WTC11 (cell line): Measurements from ENCODE around the gene RGS1. TPM values are rescaled to one million over a fixed set of nuclear protein-coding genes. Genes with fewer than 3 reads are reported as not detected.
A peak's percentile ranks its signal among the peaks of the same experiment; 100 is the strongest.

Experiments used
- ATAC-seq: fragments of 200-7000 bp; cut with Tn5 transposase; 2 replicates; pipeline ENCODE4 v1.10.0; 2021; ENCODE audit warnings: mild to moderate bottlenecking, moderate library complexity
- CTCF ChIA-PET: fragments of 300-600 bp; sonication (Branson Sonifier 250); formaldehyde crosslinking; loops from one replicate; lab custom pipeline; 2021; ENCODE audit warnings: antibody characterized with exemption; lab: Charles Lee
- POLR2A ChIA-PET: fragments of 350-600 bp; sonication (Branson Sonifier 250); formaldehyde crosslinking; loops from one replicate; lab custom pipeline; 2021; ENCODE audit warnings: antibody characterized with exemption; lab: Charles Lee
- DNase-seq: peaks from one replicate; pipeline ENCODE4 v3.0.0; 2021; ENCODE audit warnings: low spot score
- H3K27ac Mint-ChIP-seq: 2 replicates; pipeline ENCODE4 v1.8.0; 2021; ENCODE audit warnings: mixed read lengths
- H3K27me3 Mint-ChIP-seq: 2 replicates; pipeline ENCODE4 v1.8.0; 2021; ENCODE audit warnings: low read depth, mild to moderate bottlenecking, moderate library complexity, mixed read lengths
- H3K36me3 Mint-ChIP-seq: 2 replicates; pipeline ENCODE4 v1.8.0; 2021; ENCODE audit warnings: mixed read lengths
- H3K4me1 Mint-ChIP-seq: 2 replicates; pipeline ENCODE4 v1.8.0; 2022; ENCODE audit warnings: mixed read lengths
- H3K4me3 Mint-ChIP-seq: 2 replicates; pipeline ENCODE4 v1.8.0; 2021; ENCODE audit warnings: mild to moderate bottlenecking, moderate library complexity, mixed read lengths
- H3K9me3 Mint-ChIP-seq: 2 replicates; pipeline ENCODE4 v1.8.0; 2021; ENCODE audit warnings: mixed read lengths
- CREM ChIP-seq: sonication (generic); formaldehyde crosslinking; IDR thresholded peaks from 2 replicates; pipeline ENCODE4 v1.8.1; 2022; ENCODE audit warnings: mild to moderate bottlenecking, missing genetic modification reagents, moderate library complexity
- ELF4 ChIP-seq: sonication (generic); formaldehyde crosslinking; IDR thresholded peaks from 2 replicates; pipeline ENCODE4 v1.8.1; 2022; ENCODE audit warnings: low read depth, mild to moderate bottlenecking, moderate library complexity, missing genetic modification reagents
- EMX1 ChIP-seq: fragments of 250-450 bp; sonication (Bioruptor Pico); IDR thresholded peaks from 2 replicates; pipeline ENCODE4 v1.8.0; 2021; ENCODE audit warnings: mild to moderate bottlenecking
- ETV6 ChIP-seq: sonication (generic); formaldehyde crosslinking; IDR thresholded peaks from 2 replicates; pipeline ENCODE4 v1.8.1; 2022; ENCODE audit warnings: mild to moderate bottlenecking, missing genetic modification reagents
- FOXK1 ChIP-seq: sonication (generic); formaldehyde crosslinking; IDR thresholded peaks from 2 replicates; pipeline ENCODE4 v1.8.0; 2022; ENCODE audit warnings: mild to moderate bottlenecking, moderate library complexity, missing genetic modification reagents
- FOXP1 ChIP-seq: sonication (generic); formaldehyde crosslinking; IDR thresholded peaks from 2 replicates; pipeline ENCODE4 v1.8.0; 2022; ENCODE audit warnings: missing genetic modification reagents, mild to moderate bottlenecking, moderate library complexity, borderline replicate concordance
- MLX ChIP-seq: sonication (generic); formaldehyde crosslinking; IDR thresholded peaks from 2 replicates; pipeline ENCODE4 v1.8.1; 2023; ENCODE audit warnings: mild to moderate bottlenecking, missing genetic modification reagents, moderate library complexity
- MYBL2 ChIP-seq: sonication (generic); formaldehyde crosslinking; IDR thresholded peaks from 2 replicates; pipeline ENCODE4 v1.8.1; 2023; ENCODE audit warnings: mild to moderate bottlenecking, moderate library complexity, missing genetic modification reagents
- NFYB ChIP-seq: sonication (generic); formaldehyde crosslinking; conservative IDR thresholded peaks from 2 replicates; pipeline ENCODE4 v1.8.0; 2022; ENCODE audit warnings: low read depth, missing genetic modification reagents
- TP53 ChIP-seq: sonication (generic); formaldehyde crosslinking; IDR thresholded peaks from 2 replicates; pipeline ENCODE4 v1.8.1; 2023; ENCODE audit warnings: mild to moderate bottlenecking, missing genetic modification reagents
- ZNF232 ChIP-seq: sonication (generic); formaldehyde crosslinking; IDR thresholded peaks from 2 replicates; pipeline ENCODE4 v1.8.0; 2022; ENCODE audit warnings: mild to moderate bottlenecking, missing genetic modification reagents
- ZNF396 ChIP-seq: fragments of 250-450 bp; sonication (Bioruptor Pico); IDR thresholded peaks from 2 replicates; pipeline ENCODE4 v1.8.0; 2021; ENCODE audit warnings: mild to moderate bottlenecking, moderate library complexity, borderline replicate concordance
- ZNF425 ChIP-seq: fragments of 250-450 bp; sonication (Bioruptor Pico); conservative IDR thresholded peaks from 2 replicates; pipeline ENCODE4 v1.9.0; 2021; ENCODE audit warnings: mild to moderate bottlenecking
- ZNF671 ChIP-seq: fragments of 250-450 bp; sonication (Bioruptor Pico); IDR thresholded peaks from 2 replicates; pipeline ENCODE4 v1.8.0; 2021; ENCODE audit warnings: mild to moderate bottlenecking
- total RNA-seq: library from RNA; stranded (reverse); gene quantifications from 3 replicates; pipeline ENCODE4 v1.2.3, GENCODE V29; 2021
- TF ChIP-seq, protein P1 (sequence below): fragments of 200-600 bp; IDR thresholded peaks from 2 replicates; pipeline ENCODE4 v1.8.0; 2022; ENCODE audit warnings: antibody characterized with exemption
- TF ChIP-seq, protein P2 (sequence below): fragments of 250-450 bp; sonication (Bioruptor Pico); IDR thresholded peaks from 2 replicates; pipeline ENCODE4 v1.9.0; 2021; ENCODE audit warnings: mild to moderate bottlenecking
- TF ChIP-seq, protein P3 (sequence below): sonication (generic); formaldehyde crosslinking; IDR thresholded peaks from 2 replicates; pipeline ENCODE4 v1.8.1; 2022; ENCODE audit warnings: mild to moderate bottlenecking, missing genetic modification reagents, moderate library complexity, borderline replicate concordance
- TF ChIP-seq, protein P4 (sequence below): sonication (generic); formaldehyde crosslinking; IDR thresholded peaks from 2 replicates; pipeline ENCODE4 v1.8.1; 2023; ENCODE audit warnings: mild to moderate bottlenecking, missing genetic modification reagents, moderate library complexity
- TF ChIP-seq, protein P5 (sequence below): fragments of 250-450 bp; sonication (Bioruptor Pico); IDR thresholded peaks from 2 replicates; pipeline ENCODE4 v1.9.0; 2021; ENCODE audit warnings: moderate library complexity, mild to moderate bottlenecking, inconsistent platforms, borderline replicate concordance
- TF ChIP-seq, protein P6 (sequence below): sonication (generic); formaldehyde crosslinking; conservative IDR thresholded peaks from 2 replicates; pipeline ENCODE4 v1.8.1; 2023; ENCODE audit warnings: mild to moderate bottlenecking, low read depth, missing genetic modification reagents, moderate library complexity

Gene RGS1
- total RNA-seq, 1 experiment from 2014 or later, result 0.22 TPM

DNA sequence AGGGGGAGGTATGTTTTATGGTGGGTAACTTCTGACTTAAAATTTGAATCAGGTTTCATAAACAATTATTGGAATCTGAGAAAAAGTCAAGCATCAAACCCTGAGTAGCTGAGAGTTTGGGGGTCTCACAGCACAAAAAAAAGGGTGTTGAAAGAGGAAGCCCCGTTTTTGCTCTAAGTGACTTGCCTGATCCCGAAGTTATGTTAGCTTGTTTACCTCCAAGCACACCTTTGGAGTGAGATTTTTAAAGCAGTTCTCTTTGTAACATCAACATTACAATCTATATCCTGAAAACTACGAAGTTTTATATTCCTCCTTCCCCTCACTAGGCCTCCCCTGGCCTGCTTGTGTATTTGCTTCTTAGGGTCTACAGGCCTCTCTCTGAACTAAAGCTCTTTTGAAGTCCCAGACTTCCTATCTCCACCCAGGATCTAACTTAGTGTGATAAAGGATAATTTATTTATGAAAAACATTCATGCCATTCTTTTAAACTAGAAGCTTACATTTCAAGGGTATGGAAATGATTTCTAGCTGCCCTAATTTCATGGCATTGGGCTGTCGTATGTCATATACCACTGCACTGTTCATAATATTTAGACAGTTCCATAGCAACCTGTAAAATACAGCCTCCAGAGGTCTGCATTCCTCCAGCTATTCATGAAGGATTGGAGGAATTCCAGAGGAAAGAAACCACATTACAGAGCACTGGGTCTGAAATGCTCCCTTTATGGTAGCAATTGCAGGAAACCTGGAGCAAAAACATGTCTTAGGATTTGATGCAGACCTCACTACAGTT is 36.1 kb upstream of the RGS1 start:
- POLR2A ChIA-PET, result no interaction called here
- ATAC-seq, result peak; percentile 95
- Mint-ChIP-seq H3K4me1 (peaks cover 24% of the 10 kb centered on the region), H3K27ac (peak overlapping the region; percentile 94), H3K36me3 (peaks cover 8% of the 10 kb centered on the region), H3K27me3 (no peaks in the 10 kb centered on the region), H3K9me3 (peaks cover 9% of the 10 kb centered on the region), H3K4me3 (no peak overlapping the region)
- TF ChIP-seq, protein P1, sequence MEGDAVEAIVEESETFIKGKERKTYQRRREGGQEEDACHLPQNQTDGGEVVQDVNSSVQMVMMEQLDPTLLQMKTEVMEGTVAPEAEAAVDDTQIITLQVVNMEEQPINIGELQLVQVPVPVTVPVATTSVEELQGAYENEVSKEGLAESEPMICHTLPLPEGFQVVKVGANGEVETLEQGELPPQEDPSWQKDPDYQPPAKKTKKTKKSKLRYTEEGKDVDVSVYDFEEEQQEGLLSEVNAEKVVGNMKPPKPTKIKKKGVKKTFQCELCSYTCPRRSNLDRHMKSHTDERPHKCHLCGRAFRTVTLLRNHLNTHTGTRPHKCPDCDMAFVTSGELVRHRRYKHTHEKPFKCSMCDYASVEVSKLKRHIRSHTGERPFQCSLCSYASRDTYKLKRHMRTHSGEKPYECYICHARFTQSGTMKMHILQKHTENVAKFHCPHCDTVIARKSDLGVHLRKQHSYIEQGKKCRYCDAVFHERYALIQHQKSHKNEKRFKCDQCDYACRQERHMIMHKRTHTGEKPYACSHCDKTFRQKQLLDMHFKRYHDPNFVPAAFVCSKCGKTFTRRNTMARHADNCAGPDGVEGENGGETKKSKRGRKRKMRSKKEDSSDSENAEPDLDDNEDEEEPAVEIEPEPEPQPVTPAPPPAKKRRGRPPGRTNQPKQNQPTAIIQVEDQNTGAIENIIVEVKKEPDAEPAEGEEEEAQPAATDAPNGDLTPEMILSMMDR, result no peak
- TF ChIP-seq ZNF425 (CRISPR knock-in tag), result no peak
- TF ChIP-seq, protein P2, sequence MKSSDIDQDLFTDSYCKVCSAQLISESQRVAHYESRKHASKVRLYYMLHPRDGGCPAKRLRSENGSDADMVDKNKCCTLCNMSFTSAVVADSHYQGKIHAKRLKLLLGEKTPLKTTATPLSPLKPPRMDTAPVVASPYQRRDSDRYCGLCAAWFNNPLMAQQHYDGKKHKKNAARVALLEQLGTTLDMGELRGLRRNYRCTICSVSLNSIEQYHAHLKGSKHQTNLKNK, result no peak
- DNase-seq, result no peak
- CTCF ChIA-PET, result interaction anchor here (0.7 kb wide), 1 partner anchor 1014 kb away, joined by 3 read pairs; no protein-coding TSS in a partner anchor

DNA sequence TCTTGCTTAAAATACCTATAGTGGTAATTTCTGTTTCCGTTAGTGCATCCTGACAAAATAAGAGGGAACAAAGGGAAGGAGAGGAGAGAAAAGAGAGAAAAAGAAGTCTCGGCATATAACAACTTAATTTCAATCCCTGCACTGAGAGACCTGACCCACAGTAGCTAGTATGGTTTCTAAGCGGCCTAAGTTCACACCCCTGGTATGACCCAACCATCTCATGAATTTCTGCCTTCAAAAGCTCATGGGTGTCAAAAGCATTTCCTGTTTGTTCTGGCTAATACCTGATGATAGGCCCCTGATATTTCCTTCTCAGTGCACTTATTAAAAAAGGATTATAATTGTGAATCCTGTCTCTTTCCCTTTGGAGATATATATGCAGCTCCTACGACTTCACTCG is 32.1 kb upstream of the RGS1 start:
- no peaks in the 10 kb centered on the region for H3K27me3 Mint-ChIP-seq
- ATAC-seq, result no peak
- peaks cover 31% of the 10 kb centered on the region for H3K4me1 Mint-ChIP-seq
- H3K36me3 Mint-ChIP-seq, result no peaks in the 10 kb centered on the region
- H3K27ac Mint-ChIP-seq, result no peak overlapping the region; the same call in 1 of the 2 replicates
- ChIA-PET POLR2A (no interaction called here), CTCF (no interaction called here)
- no peak overlapping the region for H3K4me3 Mint-ChIP-seq
- DNase-seq, result no peak
- TF ChIP-seq ZNF232 (CRISPR knock-in tag) (no peak), ETV6 (no peak), NFYB (no peak), MYBL2 (no peak), MLX (CRISPR knock-in tag) (no peak)
- TF ChIP-seq, protein P3, sequence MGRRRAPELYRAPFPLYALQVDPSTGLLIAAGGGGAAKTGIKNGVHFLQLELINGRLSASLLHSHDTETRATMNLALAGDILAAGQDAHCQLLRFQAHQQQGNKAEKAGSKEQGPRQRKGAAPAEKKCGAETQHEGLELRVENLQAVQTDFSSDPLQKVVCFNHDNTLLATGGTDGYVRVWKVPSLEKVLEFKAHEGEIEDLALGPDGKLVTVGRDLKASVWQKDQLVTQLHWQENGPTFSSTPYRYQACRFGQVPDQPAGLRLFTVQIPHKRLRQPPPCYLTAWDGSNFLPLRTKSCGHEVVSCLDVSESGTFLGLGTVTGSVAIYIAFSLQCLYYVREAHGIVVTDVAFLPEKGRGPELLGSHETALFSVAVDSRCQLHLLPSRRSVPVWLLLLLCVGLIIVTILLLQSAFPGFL (CRISPR knock-in tag), result no peak
- TF ChIP-seq, protein P4, sequence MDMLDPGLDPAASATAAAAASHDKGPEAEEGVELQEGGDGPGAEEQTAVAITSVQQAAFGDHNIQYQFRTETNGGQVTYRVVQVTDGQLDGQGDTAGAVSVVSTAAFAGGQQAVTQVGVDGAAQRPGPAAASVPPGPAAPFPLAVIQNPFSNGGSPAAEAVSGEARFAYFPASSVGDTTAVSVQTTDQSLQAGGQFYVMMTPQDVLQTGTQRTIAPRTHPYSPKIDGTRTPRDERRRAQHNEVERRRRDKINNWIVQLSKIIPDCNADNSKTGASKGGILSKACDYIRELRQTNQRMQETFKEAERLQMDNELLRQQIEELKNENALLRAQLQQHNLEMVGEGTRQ (CRISPR knock-in tag), result no peak
- TF ChIP-seq, protein P5, sequence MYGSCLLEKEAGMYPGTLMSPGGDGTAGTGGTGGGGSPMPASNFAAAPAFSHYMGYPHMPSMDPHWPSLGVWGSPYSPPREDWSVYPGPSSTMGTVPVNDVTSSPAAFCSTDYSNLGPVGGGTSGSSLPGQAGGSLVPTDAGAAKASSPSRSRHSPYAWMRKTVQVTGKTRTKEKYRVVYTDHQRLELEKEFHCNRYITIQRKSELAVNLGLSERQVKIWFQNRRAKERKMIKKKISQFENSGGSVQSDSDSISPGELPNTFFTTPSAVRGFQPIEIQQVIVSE (CRISPR knock-in tag), result no peak
- no peaks in the 10 kb centered on the region for H3K9me3 Mint-ChIP-seq

- Mint-ChIP-seq H3K4me1 (peaks cover 29% of the 10 kb centered on the region), H3K9me3 (no peaks in the 10 kb centered on the region), H3K4me3 (no peak overlapping the region), H3K36me3 (no peaks in the 10 kb centered on the region), H3K27me3 (no peaks in the 10 kb centered on the region), H3K27ac (no peak overlapping the region)
- ATAC-seq (peak; percentile 40; the same call in 1 of the 2 replicates), DNase-seq (no peak)
- POLR2A ChIA-PET, result no interaction called here
- CTCF ChIA-PET, result no interaction called here
- TF ChIP-seq FOXK1 (CRISPR knock-in tag) (no peak), ZNF671 (no peak), ZNF396 (CRISPR knock-in tag) (no peak), TP53 (CRISPR knock-in tag) (no peak), ELF4 (CRISPR knock-in tag) (no peak), CREM (CRISPR knock-in tag) (no peak), EMX1 (no peak), FOXP1 (CRISPR knock-in tag) (no peak)
- TF ChIP-seq, protein P6, sequence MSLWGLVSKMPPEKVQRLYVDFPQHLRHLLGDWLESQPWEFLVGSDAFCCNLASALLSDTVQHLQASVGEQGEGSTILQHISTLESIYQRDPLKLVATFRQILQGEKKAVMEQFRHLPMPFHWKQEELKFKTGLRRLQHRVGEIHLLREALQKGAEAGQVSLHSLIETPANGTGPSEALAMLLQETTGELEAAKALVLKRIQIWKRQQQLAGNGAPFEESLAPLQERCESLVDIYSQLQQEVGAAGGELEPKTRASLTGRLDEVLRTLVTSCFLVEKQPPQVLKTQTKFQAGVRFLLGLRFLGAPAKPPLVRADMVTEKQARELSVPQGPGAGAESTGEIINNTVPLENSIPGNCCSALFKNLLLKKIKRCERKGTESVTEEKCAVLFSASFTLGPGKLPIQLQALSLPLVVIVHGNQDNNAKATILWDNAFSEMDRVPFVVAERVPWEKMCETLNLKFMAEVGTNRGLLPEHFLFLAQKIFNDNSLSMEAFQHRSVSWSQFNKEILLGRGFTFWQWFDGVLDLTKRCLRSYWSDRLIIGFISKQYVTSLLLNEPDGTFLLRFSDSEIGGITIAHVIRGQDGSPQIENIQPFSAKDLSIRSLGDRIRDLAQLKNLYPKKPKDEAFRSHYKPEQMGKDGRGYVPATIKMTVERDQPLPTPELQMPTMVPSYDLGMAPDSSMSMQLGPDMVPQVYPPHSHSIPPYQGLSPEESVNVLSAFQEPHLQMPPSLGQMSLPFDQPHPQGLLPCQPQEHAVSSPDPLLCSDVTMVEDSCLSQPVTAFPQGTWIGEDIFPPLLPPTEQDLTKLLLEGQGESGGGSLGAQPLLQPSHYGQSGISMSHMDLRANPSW (CRISPR knock-in tag), result no peak
These were observed 29.6 kb upstream of the RGS1 start for GRCh38 chr1:192545896-192546521.
